AG04449 (cell line): ENCODE data around the gene HNMT.

Source experiments
- CTCF ChIA-PET: fragments of 350-600 bp; formaldehyde crosslinking; extraction: SDS; loops from one replicate; lab custom pipeline; 2021; ENCODE audit warnings: antibody characterized with exemption; lab: Yijun Ruan, JAX
- POLR2A ChIA-PET: fragments of 400-600, 350-600 bp; formaldehyde crosslinking; extraction: SDS; loops from one replicate; lab custom pipeline; 2020; ENCODE audit warnings: antibody characterized with exemption, inconsistent platforms; lab: Yijun Ruan, JAX
- DNase-seq: peaks from one replicate; pipeline ENCODE4 v3.0.0-alpha.2; 2010; ENCODE audit warnings: low read depth, low spot score
- H3K4me3 ChIP-seq: 2 replicates; pipeline ENCODE4 v1.5.1; 2011; ENCODE audit warnings: low read depth, mild to moderate bottlenecking, control low read depth, low read length
- CTCF ChIP-seq: IDR thresholded peaks from one replicate; pipeline ENCODE4 v1.5.1; 2011; ENCODE audit warnings: mild to moderate bottlenecking, moderate library complexity, low read length, control low read depth, inconsistent platforms; ENCODE audit not compliant: insufficient read depth; ENCODE audit errors: missing control alignments

HNMT gene

GRCh38 chr2:138058427-138058826 is 94.2 kb downstream of the HNMT start:
- H3K4me3 ChIP-seq, result no peak overlapping the region
- ChIA-PET POLR2A (no interaction called here), CTCF (no interaction called here)
- DNase-seq, result no peak
- TF ChIP-seq CTCF, result no peak

GRCh38 chr2:138059487-138060300 is 95.4 kb downstream of the HNMT start:
- POLR2A ChIA-PET, result no interaction called here
- no peak for TF ChIP-seq CTCF
- CTCF ChIA-PET, result no interaction called here
- DNase-seq, result no peak
- H3K4me3 ChIP-seq, result no peak overlapping the region

- DNase-seq, result no peak
- no peak for TF ChIP-seq CTCF
- H3K4me3 ChIP-seq, result no peak overlapping the region
- CTCF ChIA-PET, result no interaction called here
- POLR2A ChIA-PET, result no interaction called here
Observed at GRCh38 chr2:138060301-138060635, 96.0 kb downstream of the HNMT start.

DNA sequence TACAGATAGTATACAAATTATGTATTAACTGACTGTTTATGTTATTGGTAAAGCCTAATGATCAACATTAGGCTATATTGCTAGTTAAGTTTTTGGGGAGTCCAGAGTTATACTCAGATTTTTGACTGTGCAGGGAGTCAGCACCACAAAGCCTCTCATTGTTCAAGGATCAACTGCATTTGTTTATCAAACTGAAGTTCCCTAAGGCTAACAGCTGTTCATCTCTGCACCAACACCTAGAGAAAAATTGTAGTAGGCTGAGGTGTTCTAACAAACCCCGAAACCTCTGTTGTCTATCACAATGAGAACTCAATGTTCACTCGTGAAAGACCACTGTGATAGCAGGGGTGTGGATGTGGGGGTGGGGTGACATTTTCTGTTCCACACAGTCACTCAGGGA is 97.7 kb downstream of the HNMT start:
- TF ChIP-seq CTCF, result no peak
- ChIA-PET POLR2A (no interaction called here), CTCF (no interaction called here)
- DNase-seq, result no peak
- H3K4me3 ChIP-seq, result no peak overlapping the region

- ChIA-PET CTCF (no interaction called here), POLR2A (no interaction called here)
- H3K4me3 ChIP-seq, result no peak overlapping the region
- DNase-seq, result no peak
- TF ChIP-seq CTCF, result no peak
Observed at GRCh38 chr2:138063181-138063580, 98.9 kb downstream of the HNMT start.
